HG02840 (cell line): ENCODE measurements around the gene FRMD5.

Experiments used
- ATAC-seq: cut with Tn5 transposase; IDR thresholded peaks from one replicate; pipeline ENCODE4 v1.9.1; 2021; ENCODE audit warnings: mild to moderate bottlenecking, moderate library complexity, moderate number of reproducible peaks; ENCODE audit not compliant: unreplicated experiment, low FRiP score

The FRMD5 gene

DNA sequence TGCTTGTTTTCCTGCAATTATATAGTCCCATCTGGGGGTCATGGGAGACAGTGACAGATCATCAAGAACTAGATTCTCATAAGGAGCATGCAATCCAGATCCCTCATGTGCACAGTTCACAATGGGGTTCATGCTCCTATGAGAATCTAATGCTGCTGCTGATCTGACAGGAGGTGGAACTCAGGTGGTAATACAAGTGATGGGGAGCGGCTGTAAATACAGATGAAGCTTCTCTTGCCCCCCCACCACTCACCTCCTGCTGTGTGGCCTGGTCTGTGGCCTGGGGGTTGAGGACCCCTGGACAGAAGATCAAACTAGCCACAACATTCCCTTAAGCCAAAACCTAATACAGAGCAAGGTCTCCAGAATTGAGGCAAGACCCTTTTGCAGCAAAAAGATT, 207.1 kb downstream of the FRMD5 start:
- no peak for ATAC-seq

DNA sequence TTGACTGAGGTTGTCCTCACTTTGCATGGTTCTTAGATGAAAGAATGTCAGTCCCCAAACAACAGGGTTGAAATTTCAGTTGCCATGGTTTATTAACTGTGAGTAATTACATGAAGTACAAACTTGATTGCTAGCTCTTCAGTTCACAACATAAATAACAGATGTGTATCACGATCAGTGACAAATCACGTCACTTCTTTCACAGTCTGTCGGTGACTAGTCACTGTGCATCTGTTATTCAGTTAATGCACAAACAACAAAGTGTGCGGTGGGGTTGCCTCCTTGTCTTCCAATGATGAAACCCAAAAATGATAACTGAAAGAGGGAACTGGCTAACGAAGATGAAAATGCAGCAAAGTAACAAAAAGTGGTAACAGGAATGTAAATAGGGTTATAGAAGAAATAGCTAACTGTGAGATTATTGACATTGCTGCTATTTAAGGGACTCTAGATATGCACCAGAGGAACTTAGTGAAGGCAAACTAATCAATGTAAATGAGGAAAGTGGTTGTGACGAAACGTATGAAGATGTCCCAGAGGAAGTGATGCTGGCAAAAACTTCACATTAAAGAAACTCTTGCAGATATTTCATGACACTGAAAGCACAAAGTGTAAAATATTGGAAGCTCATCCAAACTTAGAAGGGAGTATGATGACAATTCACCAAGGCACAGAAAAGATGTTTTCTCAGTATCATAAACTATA, 208.9 kb downstream of the FRMD5 start:
- ATAC-seq, result no peak

DNA sequence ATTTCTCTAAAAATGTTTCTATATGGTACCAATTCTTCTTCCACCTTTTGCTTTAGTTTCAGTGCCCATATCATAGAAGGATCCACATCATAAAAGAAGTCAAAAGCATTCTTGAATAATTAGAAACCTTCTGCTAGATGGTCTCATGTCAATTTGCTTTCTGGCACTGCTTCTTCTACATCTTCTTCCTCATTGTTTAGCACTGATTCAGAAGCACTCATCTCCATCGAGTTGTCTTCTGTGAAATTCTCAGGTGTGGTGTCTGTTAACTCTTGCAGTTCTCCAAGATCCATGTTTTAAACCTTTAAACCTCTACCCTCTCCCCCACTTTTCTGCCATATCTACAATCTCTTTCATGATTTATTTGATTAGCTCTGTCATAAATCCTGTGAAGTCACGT, 213.5 kb downstream of the FRMD5 start:
- ATAC-seq, result no peak

DNA sequence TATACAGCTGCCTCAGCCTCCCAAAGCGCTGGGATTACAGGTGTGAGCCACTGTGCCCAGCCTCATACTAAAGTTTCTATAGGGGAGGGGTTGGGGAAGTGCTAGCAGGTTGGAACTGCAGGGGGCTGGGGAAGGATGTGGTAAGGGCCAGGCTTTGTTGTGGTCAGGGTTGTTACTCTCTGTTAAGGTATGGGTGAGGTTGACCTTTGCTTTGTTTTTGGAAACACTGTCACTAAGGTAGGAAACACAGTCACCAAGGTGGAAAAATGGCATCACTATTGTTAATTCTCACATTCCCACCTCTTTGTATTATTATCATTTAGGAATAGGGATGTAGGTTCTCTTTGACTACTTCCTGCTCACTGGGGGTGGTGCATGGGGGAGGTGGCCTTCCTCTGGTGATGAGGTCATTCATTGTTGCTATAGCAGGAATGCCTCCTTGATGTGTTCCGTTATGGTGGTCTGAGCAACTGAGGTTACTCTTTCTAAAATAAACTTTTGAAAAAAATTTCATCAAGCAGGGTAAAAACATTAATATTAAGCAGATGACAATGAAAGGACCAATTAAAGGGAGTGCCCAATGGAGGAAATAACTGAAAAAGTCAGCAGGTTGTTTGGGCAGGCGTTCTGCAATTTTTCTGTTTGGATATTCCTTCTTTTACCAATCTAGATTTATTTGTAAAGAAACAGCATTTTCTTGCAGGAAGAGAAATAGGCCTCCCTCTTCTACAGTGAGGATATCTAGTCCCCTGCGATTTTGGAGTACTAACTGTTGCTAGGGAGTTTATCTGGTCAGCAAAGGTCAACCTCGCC, 217.8 kb downstream of the FRMD5 start:
- ATAC-seq, result no peak

DNA sequence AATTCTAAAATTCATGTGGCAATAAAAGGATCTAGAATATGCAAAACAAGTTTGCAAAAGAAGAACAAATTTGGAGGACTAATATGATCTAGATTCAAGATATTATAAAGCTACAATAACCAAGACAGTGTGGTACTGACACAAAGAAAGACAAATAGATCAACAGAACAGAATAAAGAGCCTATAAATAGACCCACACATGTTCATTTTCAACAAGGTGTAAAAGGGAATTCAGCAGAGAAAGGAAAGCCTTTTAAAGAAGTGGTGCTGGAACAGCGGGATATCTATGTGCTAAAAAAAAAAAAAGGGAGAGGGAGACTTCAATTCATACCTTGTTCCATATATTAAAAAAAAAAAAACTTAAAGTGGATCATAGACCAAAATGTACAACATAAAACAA, 219.3 kb downstream of the FRMD5 start:
- ATAC-seq, result no peak

DNA sequence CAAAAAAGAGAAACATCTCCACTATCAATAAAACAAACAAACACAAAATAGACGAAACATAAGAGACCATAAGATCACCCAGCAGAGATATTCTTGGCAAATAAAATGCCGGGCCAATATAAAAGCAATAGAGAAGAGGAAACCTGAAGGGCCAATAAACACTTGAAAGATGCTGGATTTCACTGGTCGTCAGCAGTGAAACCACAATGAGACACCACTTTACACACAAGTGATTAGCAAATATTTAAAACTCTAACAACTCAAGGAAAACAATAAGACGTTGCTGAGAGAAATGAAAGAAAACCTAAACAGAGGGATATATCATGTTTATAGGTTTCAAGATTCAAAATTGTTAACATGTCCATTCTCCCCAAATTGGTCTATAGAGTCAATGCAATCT, 219.7 kb downstream of the FRMD5 start:
- no peak for ATAC-seq

DNA sequence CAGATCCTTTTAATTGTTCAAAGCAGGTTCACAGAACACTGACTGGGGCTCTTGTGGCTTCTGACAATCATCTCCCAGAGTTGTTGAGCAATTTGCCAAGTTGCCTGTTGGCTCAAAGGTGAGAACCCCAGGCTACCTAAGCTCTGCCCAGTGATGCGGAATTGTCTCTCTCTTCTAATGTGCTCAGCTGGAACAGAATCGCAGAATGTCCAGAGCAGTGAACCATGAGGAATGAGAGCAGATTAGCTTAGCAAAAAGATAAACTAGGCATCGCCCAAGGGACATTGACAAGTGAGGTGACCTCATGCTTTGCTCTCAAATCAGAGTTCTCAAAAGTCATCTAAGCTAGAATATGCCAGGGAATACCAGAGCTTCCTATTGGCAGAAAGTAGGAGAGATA, 220.2 kb downstream of the FRMD5 start:
- ATAC-seq, result no peak

DNA sequence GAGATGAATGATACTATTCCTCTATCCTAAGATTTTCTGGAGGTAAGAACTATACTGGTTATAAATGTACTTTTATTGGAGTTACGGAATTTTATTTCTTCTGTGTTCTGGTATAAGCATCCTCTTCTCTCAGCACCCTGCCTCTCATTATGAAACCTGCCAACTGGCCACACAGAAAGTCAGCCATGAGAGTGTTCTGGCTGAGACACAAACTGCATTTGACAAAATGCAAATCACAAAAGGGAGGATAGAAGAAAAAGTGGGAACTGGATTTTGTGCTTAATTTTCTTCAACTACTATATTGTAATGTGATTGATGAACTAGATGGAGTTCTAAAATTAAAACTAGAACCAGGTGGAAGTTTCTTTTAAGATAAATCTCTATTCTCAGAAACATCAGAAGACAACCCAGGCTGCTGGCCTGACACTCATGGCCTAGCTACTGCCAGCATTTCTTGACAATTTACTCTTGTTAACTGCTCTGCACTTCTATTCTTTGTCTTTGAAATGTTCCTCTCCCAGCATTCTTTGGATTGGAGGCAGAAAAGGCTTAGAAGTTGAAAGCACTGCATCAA, 225.2 kb downstream of the FRMD5 start:
- no peak for ATAC-seq

DNA sequence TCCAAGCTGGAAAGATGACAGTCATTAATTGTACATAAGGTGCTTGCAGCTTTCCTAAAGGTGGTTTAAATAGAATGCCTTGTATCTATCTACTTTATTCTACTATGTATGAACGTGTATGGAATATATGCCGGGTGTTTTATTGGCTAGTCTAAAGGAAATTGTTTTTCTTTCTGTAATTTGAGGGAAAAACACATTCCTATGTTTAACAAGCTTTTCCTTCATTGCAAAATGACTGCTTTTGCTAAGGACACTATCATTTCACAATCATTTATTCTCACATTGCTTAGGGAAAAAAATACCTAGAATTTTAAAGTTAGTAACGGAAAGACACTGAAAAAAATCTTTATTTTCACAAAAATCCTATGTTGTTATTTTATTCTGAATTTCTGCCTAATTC, 226.5 kb downstream of the FRMD5 start:
- no peak for ATAC-seq

DNA sequence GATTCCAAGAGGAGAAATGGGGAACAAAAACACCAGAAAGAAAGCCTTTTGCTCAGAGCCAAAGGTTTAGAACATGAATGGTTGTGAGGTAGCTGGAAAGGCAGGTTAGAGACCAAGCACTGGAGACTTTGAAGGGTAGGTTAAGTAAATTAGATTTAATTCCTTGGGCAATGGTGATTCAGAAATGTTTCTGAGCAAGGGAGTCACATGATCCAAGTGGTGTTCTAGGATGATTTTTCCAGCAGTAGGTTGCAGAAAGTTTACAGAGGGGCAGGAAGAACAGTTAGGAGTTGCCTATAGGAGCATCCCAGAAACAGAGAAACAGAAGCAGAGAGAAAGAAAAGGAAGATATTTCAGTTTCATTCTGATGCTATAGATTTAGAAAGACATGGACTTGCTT, 228.4 kb downstream of the FRMD5 start:
- ATAC-seq, result no peak

DNA sequence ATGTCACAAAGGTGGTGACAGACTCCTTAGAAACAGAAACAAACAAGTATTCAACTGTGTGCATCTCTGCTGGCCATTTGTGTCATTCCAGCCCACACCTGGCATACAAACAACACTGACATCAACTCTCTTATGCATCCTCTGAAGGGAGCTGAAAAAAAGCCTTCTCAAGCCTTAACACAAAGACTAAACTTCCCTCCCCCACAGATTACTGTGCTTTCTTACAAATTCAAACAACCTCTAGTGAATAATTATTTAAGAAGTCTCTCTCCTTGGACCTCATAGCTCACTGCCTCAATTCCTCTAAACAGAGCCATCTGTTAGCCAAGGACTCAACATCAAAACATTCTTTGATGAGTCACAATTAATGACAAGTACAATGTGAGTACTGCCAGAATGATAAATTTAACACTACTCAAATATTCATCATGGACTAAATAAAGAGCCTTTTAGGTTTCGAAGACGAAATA, 236.2 kb downstream of the FRMD5 start:
- no peak for ATAC-seq

DNA sequence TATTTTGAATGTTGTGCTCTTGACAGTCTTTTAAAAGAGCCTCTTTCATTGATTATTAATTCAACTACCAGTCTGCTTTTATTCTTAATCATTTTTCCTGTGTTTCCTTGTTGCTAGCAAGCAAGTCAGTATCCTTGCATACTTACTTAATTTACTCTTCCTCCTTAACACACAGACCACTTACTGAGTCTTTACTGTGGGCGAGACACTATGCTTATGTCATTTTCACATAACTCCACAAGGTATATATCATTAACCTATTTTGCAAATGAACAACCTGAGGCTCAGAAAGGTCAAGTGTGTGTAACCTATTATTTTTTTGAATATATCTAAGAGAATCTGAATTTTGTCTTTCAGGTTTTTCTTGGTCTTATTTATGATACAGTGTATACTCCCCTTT, 237.3 kb downstream of the FRMD5 start:
- no peak for ATAC-seq

DNA sequence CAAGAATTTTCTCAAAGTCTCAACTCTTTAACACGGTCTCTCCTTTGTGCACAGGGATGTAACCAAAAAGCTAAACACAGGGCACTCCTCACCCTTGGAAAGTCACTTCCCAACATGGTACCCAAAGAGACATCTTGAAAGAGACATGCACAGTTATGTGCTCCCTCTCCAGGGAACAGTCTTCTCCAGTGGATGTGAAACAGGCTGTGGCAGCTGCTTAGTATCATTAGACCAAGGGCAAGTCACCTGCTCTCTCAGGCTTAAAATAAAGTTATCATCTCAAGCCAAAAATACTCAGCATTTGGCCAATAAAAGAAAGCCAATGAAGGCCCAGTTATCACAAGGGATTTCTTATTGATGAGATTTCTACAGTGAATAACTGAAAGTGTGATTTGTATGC, 239.9 kb downstream of the FRMD5 start:
- no peak for ATAC-seq

DNA sequence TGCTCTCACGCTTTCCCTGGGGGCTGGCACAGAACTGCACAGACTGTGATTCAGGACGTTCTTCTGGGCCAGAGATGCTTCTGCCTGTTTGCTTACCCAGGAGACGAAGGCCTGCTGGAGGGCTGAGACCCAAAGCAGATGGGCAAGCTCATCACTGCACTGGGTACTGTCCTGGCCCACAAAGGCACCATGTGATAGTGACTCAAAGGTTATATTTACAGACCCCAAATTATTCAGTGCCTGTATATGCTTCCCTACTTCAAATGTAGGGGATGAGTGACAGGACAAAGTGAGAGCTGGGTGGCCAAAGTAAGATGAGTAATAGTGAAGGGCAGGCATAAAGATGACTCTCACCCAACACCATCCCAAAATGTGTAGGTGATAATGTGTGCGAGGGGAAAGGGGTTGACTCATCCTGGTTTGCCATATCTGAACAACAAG, 240.9 kb downstream of the FRMD5 start:
- no peak for ATAC-seq

DNA sequence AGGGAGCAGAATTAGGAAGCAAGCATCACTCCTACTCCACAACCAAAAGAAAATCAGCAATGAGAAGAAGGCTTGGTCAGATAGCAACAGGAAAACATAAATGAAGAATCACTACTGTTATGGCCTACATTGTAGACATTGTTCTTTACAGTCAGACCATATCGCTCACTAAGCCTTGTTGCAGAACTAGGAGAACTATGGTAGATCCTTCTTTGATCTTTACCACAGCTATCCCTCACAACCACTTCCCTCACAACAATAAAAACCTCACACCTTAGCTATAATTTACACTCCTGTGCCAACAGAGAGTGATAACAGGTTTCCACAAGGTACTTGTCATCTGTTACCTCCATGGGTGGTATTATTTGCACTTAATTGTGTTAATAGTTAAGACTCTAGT, 241.7 kb downstream of the FRMD5 start:
- ATAC-seq, result no peak

DNA sequence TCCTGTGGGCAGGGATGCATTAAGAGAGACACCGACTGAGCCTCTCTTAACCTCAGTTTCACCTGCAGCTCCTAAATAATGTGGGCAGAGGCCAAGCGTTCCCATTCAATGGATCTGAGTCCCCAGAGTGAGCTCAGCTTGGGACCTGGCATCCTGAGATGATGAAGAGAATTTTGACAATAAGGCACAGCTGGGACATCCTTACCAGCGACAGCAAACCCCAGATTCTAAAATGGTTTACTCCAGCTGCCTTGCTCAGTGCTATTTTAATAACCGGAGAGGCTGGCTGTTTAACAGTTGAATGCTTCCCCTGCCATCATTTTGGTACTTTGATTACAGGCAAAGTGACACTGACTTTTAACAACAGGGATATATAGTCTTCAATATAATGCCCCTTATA, 244.5 kb downstream of the FRMD5 start:
- ATAC-seq, result no peak

DNA sequence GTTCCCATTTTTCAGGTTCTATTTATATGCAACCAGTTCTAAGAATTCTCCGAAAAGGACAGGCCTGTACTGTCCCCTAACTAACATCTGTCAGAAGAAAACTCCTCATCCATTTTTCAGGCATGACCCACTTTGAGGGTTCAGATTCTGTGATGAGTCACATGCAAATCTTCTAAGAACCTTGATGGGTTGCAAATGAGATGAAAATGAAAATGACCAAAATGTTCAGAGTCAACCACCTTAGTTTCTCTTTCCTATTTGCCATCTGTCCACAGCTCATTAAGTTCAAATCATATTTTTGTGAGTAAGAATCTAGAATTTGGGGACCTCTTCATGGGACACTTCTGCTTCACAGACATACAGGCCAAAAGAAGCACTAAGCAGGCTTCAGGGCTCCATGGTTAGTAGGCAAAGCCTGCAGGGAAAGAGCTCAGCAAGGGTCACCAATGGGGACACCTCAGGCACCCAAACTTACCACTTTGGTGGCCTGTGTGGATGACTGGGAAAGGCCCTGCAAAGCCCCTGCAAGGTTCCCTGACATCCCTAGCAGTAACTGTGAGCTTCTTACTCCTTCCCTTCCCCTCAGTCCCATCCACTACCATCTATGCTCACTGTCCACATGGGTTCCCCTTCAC, 246.3 kb downstream of the FRMD5 start:
- peak; percentile 71 for ATAC-seq

DNA sequence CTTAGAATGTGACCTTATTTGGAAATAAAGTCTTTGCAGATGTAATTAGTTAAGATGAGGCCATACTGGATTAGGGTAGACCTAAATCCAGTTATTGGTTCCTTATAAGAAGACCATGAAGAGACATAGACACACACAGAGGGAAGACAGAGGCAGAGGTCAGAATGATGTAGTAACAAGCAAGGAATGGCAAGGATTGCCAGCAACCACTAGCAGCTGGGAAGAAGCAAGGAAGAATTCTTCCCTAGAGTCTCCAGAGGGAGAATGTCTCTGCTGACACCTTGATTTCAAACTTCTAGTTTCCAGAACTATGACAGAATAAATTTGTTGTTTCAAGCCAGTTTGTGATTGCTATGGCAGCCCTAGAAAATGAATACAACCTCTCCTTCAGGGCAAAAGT, 251.6 kb downstream of the FRMD5 start:
- no peak for ATAC-seq

DNA sequence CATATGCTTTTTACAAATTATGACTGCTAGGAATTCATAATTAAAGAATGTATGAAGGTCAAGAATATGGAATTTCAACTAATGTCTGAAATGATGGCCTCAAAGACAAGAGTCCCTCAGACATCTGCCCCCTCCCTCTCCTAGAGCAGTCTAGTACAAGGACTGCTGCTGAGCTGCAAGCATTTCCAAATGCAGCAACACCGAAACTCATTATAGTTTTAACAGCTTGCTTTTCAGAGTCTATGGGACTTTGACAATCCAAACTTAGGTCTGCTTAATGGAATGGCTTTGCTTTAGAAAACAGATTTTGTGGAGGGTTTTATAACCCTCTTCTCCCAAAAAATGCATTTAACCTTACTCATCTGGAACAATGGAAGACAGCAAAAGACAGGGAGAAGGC, 252.9 kb downstream of the FRMD5 start:
- no peak for ATAC-seq

DNA sequence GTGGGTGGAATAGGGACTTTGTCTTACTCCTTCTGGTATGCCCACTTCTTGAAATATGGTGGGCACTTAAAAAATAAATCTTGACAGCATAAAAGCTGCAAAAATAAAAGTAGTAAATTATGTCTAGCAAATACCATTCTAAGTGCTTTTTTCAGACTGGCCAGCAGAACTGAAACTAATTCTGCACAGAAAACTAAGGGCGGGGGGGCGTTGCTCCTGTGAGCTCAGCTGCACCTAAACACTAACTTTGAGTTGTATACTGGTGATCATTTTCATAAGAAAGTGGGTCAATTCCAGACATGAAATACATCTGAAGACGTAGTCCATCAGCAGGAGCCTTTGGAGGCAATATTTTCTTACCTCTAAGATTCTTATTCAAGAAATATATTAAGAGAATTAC, 253.5 kb downstream of the FRMD5 start:
- ATAC-seq, result no peak

DNA sequence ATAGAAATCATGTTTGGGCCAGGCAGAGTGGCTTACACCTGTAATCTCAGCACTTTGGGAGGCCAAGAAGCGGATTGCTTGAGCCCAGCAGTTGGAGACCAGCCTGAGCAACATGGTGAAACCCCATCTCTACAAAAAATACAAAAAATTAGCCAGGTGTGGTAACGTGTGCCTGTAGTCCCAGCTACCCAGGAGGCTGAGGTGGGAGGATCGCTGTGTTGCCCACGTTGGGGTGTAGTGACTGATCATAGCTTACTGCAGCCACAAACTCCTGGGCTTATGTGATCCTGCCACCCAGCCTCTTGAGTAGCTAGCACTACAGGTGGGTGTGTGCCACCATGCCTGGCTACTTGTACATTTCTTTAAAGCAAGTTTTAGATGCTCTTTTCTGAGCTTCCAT, 254.0 kb downstream of the FRMD5 start:
- ATAC-seq, result no peak
